ENCODE results near the gene CDK5RAP1. TPM values are rescaled to one million over a fixed set of nuclear protein-coding genes. Genes with fewer than 3 reads are reported as not detected.

CDK5RAP1 gene
- total and polyA plus RNA-seq, 2 of the 4 experiments (the other 2 are of a cell fraction), result 23.9 to 28.1 TPM

DNA sequence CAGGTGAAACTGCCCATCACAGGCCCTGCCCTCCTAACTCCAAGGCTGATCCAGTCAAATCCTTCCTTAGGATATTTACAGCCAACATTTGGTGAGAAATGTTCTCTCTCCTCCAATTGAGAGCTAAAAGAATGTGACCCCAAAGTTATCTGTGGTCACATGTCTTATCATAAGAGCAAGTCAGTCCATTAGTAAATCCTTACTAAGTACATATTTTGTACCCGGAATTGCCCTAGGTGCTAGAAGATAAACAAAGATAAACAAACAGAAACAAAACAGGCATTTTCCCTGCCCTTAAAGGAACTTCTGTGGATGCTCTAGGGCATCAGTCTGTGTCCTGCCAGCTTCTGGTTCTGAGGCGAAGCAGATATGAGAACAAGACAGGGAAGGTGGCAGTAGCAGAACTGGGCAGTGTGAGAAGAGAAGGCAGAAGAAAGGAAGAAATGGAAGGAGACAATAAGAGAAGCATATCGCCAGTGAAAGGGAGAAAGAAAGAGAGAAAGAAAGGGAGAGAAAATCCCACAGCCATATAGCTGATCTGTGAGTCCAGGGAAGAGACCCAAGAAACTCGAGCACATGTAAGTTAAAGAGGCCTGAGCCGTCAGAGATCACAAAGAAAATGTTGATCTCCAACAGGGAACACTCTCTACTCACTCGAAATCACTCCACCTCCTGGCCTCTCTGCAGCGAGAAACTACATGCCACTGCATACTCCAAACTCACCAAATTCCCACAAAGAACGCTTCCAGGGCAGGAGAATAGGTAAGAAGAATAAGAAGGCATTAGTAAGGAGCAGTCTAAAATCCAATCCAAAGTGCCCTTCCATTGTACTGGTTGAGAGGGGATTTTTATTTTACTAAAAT, 41.7 kb downstream of the CDK5RAP1 start (continued):
- no peak for TF ChIP-seq NFE2L2 (IDR thresholded peaks at IDR 0.05; ENCODE audit: low read depth, low read length)

DNA sequence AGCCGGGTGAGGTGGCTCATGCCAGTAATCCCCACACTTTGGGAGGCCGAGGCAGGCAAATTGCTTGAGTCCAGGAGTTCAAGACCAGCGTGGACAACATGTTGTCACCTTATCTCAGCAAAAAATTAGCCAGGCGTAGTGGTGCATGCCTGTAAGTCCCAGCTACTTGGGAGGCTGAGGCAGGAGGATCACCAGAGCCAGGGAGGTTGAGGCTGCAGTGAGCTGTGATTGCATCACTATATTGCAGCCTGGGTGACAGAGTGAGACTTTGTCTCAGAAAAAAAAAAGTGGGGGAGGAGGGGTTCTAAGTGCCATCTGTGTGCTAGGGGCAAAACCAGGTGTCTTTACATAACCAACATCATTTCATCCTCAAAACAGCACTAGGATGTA, 48.3 kb downstream of the CDK5RAP1 start:
- 82% methylated on average over 4 of the region's 4 CpGs; no CpG with 5 or more reads in 1 of the 2 experiments for WGBS, 2 experiments (ENCODE audit: extremely low coverage in 2 of 2, insufficient read length in 1 of 2)
- no peaks in the 10 kb centered on the region for H3K9me3 ChIP-seq (ENCODE audit: control insufficient read depth, insufficient read depth, low read length)
- ATAC-seq (ENCODE audit: low read depth) (no peak), DNase-seq (no peak)
- dilution Hi-C loops (cut with HindIII; ENCODE audit: low sequenced_read_pairs, unreplicated experiment) (no loop called here), intact Hi-C loops (cut with micrococcal nuclease) (no loop called here), in situ Hi-C loops (cut with MboI; ENCODE audit: low sequenced_read_pairs) (no loop called here)
- no peak for TF ChIP-seq RFX5 (IDR thresholded peaks at IDR 0.05; ENCODE audit: low read depth, low read length)
- TF ChIP-seq CEBPB (IDR thresholded peaks at IDR 0.05; ENCODE audit: low read depth, low read length), result 0 out of 2 replicates have a peak, but pooled peaks have one; percentile 9
- H3K9ac ChIP-seq (ENCODE audit: low read depth, low read length), result no peak overlapping the region
- ChIA-PET CTCF (no interaction called here), POLR2A (ENCODE audit: unreplicated experiment) (no interaction called here)
- no peak overlapping the region for H3K18ac ChIP-seq (ENCODE audit: low read depth, low read length)
- H2AFZ ChIP-seq (replicated peaks; ENCODE audit: low read length, poor library complexity), result no peak overlapping the region
- H3K27me3 ChIP-seq (ENCODE audit: control insufficient read depth, insufficient read depth, low read length), result no peaks in the 10 kb centered on the region
- no peak overlapping the region for H4K91ac ChIP-seq (ENCODE audit: insufficient read depth, low read depth, low read length)
- no peak overlapping the region for H3K14ac ChIP-seq (replicated peaks; ENCODE audit: low read depth, low read length)
- H2BK5ac ChIP-seq (ENCODE audit: low read depth, low read length, poor library complexity, severe bottlenecking), result no peak overlapping the region
- H2BK15ac ChIP-seq (ENCODE audit: low read depth, low read length), result no peak overlapping the region
- H2AK5ac ChIP-seq (ENCODE audit: low read depth, low read length), result no peak overlapping the region
- H3K4me3 ChIP-seq (ENCODE audit: insufficient read depth, low read depth, low read length), result no peak overlapping the region
- peaks cover 4% of the 10 kb centered on the region; the same call in 1 of the 2 replicates for H3K9me1 ChIP-seq (ENCODE audit: insufficient read depth, low read length)
- no peak overlapping the region for H4K8ac ChIP-seq (ENCODE audit: low read depth in 2 of 2, low read length in 2 of 2)
- no peak overlapping the region for H2BK20ac ChIP-seq (ENCODE audit: low read depth, low read length)
- H4K5ac ChIP-seq (ENCODE audit: low read depth, low read length), result no peak overlapping the region
- H3K36me3 ChIP-seq (ENCODE audit: control insufficient read depth, insufficient read depth, low read length), result peaks cover 14% of the 10 kb centered on the region
- no peaks in the 10 kb centered on the region for H3K79me1 ChIP-seq (ENCODE audit: low read depth in 1 of 2, low read length in 2 of 2)
- no peak overlapping the region for H3K56ac ChIP-seq (ENCODE audit: extremely low read depth, insufficient read depth, low read length)
- H3K4me1 ChIP-seq (ENCODE audit: control insufficient read depth, insufficient read depth, low read length), result no peaks in the 10 kb centered on the region; the same call in 1 of the 2 replicates
- no TSS peak for BruUV-seq (replicated peaks)
- no peak overlapping the region for H3K4ac ChIP-seq (ENCODE audit: low read depth, low read length)
- H3K23ac ChIP-seq (ENCODE audit: low read depth, low read length), result no peak overlapping the region
- no peak overlapping the region for H3K27ac ChIP-seq (ENCODE audit: insufficient read depth, low read length)
- H4K20me1 ChIP-seq (ENCODE audit: insufficient read depth, low read length), result no peaks in the 10 kb centered on the region
- H2BK120ac ChIP-seq (ENCODE audit: low read depth, low read length), result no peak overlapping the region
- H2AK9ac ChIP-seq (replicated peaks; ENCODE audit: low read depth, low read length, poor library complexity), result no peak overlapping the region
- no peak overlapping the region for H3K4me2 ChIP-seq (ENCODE audit: low read depth, low read length)

Data from IMR-90 (cell line).